GM10266 (cell line): ENCODE results near the gene CUX1.
"Not testable (repeated sequence)": the region's sequence is repeated elsewhere in the genome, so short reads cannot be mapped to it uniquely, and the experiment has no call there.

Experiments
- DNase-seq: peaks from one replicate; pipeline ENCODE4 v3.0.0; 2012; ENCODE audit errors: extremely low spot score
- TF ChIP-seq, protein P1 (sequence below): IDR thresholded peaks from 2 replicates; pipeline ENCODE4 v1.5.1; 2012; ENCODE audit warnings: mild to moderate bottlenecking, low read depth; ENCODE audit not compliant: control insufficient read depth, insufficient read depth; ENCODE audit errors: missing control alignments

Gene CUX1

DNA sequence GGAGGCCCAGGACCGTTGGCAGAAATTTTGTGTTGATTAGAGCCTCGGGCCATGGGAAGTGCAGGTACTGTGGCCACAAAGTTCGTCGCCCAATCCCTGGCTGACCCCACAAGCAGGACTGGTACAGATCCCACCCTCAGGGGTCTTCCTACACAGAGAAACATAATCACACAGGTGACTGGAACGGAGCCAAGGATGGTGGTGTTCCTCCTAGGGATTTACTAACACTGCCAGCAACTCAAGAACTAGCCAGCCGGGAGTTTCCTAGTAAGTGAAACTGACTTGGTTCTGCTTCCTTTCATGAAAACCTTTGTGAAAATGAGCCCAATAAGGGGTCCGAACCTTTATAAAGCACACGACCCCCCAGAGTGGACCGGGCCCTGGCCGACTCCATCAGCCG, 5.7 kb downstream of the CUX1 start:
- no peak for DNase-seq
- TF ChIP-seq, protein P1, sequence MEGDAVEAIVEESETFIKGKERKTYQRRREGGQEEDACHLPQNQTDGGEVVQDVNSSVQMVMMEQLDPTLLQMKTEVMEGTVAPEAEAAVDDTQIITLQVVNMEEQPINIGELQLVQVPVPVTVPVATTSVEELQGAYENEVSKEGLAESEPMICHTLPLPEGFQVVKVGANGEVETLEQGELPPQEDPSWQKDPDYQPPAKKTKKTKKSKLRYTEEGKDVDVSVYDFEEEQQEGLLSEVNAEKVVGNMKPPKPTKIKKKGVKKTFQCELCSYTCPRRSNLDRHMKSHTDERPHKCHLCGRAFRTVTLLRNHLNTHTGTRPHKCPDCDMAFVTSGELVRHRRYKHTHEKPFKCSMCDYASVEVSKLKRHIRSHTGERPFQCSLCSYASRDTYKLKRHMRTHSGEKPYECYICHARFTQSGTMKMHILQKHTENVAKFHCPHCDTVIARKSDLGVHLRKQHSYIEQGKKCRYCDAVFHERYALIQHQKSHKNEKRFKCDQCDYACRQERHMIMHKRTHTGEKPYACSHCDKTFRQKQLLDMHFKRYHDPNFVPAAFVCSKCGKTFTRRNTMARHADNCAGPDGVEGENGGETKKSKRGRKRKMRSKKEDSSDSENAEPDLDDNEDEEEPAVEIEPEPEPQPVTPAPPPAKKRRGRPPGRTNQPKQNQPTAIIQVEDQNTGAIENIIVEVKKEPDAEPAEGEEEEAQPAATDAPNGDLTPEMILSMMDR, result no peak

- no peak for DNase-seq
- TF ChIP-seq, protein P1, result no peak
These were observed 6.2 kb downstream of the CUX1 start for GRCh38 chr7:101823596-101823995.

- no peak for DNase-seq
- TF ChIP-seq, protein P1, result no peak
These were observed 7.0 kb downstream of the CUX1 start for GRCh38 chr7:101824440-101824839.

DNA sequence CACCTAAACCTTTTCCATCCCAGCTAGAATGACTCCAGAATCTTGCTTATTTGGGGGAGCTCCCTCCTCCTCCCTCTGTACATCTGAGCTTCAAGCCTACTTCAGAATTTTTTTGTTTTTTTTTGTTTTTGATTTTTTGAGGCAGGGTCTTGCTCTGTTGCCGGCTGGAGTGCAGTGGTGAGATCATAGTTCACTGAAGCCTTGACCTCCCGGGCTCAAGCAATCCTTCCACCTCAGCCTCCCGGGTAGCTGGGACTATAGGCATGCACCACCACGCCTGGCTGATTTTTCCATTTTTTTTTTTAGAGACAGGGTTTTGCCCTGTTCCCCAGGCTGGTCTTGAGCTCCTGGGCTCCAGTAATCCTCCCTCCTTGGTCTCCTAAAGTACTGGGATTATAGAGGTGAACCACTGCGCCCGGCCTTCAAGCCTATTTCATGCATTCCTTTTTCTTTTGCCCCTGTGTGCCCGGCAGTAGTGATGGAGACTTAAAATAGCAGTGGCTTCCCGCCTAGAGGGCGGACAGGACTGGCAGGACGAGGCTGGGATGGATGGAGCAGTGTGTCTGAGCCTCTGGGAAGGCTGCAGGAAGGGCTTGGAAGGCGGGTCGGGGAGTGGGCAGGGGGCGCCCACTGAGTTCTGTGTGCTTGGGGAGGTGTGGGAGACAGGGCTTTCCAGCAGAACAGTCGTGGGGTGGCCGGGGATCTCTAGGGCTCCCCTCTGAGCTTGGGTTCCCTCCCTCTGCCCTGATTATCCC, 8.8 kb downstream of the CUX1 start:
- DNase-seq, result no peak
- TF ChIP-seq, protein P1, result no peak

DNA sequence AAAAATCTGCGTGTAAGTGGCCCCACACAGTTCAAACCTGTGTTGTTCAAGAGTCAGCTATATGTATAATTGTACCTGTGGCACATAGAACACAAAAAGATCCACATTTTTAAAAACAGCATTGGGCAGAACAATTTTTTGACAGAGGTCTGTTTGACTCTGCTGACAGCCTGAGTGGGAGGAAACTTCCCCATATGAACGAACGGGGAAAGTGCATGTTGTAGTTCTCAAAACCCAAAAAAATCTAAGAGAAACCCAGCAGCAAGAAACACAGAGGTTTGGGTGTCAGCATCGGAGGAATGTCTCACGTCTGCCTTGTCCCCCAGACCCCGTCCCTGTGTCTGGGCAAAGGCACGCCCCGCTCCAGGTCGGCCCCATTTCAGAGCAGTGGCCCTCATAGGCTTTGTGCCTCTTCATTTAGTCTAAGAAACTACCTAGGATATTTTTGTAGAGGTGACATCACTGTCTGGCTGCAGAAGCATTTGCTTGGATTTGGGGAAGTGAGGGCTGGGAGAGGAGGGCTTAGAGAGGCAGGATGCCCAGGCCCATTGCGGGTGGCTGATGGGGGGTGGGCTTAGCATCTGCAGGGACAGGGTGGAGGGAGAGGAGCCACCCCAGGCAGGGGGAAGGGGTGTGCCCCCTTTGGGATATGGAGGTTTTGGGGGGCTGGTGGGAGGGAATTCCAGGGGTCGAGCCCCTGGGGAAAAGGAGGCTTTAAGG, 11.0 kb downstream of the CUX1 start:
- DNase-seq, result no peak
- TF ChIP-seq, protein P1, result no peak

DNA sequence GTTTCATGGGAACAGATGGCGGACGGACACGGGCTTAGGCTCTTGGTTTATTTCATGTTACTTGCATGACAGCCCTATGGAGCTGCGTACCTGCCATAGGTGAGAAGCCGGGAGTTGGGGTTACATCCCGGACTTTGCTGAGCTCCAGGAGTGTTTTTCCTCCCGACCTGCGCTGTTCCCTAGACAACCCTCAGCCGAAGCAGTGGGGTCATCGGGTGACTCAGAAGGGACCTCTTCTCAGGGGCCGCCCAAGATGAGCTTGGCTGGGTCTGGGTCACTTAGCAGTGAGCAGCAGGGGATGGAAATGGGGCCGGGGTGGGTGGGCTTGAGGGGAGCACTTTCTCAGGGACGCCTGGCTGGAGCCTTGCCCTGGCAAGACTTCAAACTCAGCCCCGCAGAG, 11.9 kb downstream of the CUX1 start:
- TF ChIP-seq, protein P1, result no peak
- DNase-seq, result no peak

DNA sequence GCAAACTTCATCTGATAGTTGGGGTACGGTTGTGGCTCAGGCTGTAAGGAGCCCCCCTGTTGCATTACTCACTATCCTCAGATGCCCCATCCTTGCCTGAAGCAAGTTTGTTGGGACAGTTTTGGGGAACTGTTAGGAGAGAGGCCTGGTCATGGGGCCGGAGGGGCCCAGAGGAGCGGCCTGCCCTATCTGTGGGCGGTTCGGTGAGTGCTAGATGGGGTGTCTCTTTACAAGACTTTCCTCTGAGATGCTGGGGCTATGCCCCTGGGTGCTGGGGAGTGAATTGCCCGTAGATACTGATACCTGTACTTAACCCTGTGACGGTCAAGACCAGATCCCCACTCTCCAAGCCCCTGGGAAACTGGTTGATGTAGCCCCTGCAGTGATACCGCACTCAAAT, 12.4 kb downstream of the CUX1 start:
- no peak for DNase-seq
- TF ChIP-seq, protein P1, result no peak

GRCh38 chr7:101831396-101831795, 14.0 kb downstream of the CUX1 start:
- not testable (repeated sequence) for DNase-seq
